PC-3 (cell line): Measurements from ENCODE around the gene PIGN.

Experiments used
- CTCF ChIP-seq: fragments of 300-600 bp; sonication (generic); conservative IDR thresholded peaks from 2 replicates; pipeline ENCODE4 v1.5.1; 2017; ENCODE audit warnings: antibody characterized with exemption, low read depth, mild to moderate bottlenecking, low read length
- EZH2 ChIP-seq: fragments of 300-600 bp; sonication (generic); IDR thresholded peaks from one replicate; pipeline ENCODE4 v1.6.1; 2017; ENCODE audit warnings: antibody characterized with exemption, mild to moderate bottlenecking, low read length; ENCODE audit not compliant: unreplicated experiment

DNA sequence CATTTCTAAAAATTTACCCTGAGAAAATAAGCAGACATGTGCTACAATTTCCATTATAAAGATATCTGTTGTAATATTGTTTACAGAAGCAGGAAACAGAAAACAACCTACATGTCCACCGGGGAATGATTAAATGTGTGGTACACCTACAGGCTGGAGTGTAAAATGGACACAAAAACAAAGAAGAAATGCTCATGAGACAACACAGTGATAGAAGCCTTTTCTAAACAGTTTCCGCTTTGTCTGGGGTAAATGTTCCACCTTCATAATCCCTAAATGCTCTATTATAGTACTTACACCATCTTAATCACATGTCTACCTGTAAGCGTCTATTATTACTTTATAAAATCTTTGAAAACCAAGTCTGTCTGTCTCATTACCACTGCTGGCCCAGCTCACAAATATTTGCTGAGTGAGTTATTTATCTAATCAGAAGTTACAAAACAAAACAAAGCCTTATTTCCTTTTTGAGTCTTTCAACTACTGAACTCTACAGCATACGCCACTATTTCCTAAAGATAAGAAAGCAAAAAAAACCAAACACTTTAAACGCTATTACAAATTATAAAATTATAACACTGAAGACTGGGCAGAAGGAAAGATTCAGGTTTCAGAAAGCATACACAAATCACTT is 95.3 kb downstream of the PIGN start:
- TF ChIP-seq CTCF (no peak), EZH2 (no peak)
